Right renal pelvis (tissue), 4 donors: ENCODE measurements around the gene DPYD. TPM values are rescaled to one million over a fixed set of nuclear protein-coding genes. Genes with fewer than 3 reads are reported as not detected.
"Not testable (repeated sequence)": the region's sequence is repeated elsewhere in the genome, so short reads cannot be mapped to it uniquely, and the experiment has no call there.

Source experiments
- DNase-seq, 4 donors: peaks; one replicate each; pipeline ENCODE4 v3.0.0-alpha.2; 2013; ENCODE audit warnings: low read depth in 4 of 4, low spot score in 3 of 4, missing footprints in 1 of 4
- polyA plus RNA-seq, 4 donors: library from polyadenylated mRNA; unstranded; fragments of 120-200 nt; gene quantifications; one replicate each; pipeline ENCODE4 v1.2.1, GENCODE V29; 2013; ENCODE audit not compliant: insufficient read length in 4 of 4

DPYD gene
- polyA plus RNA-seq, 4 donors = 13.7 to 15.4 (median 14.8) TPM

- DNase-seq = no peak
Observed at GRCh38 chr1:97254731-97255463, 665.9 kb downstream of the DPYD start.

GRCh38 chr1:97252925-97253324, 667.9 kb downstream of the DPYD start:
- DNase-seq = no peak

- no peak for DNase-seq
Observed at GRCh38 chr1:97252076-97252475, 668.8 kb downstream of the DPYD start.

GRCh38 chr1:97247196-97247595, 673.6 kb downstream of the DPYD start:
- DNase-seq = no peak

GRCh38 chr1:97245682-97246081, 675.2 kb downstream of the DPYD start:
- no peak for DNase-seq

GRCh38 chr1:97245026-97245425, 675.8 kb downstream of the DPYD start:
- no peak for DNase-seq

- DNase-seq = no peak
Observed at GRCh38 chr1:97243973-97244560, 676.8 kb downstream of the DPYD start.

- DNase-seq = no peak
Observed at GRCh38 chr1:97238816-97239215, 682.0 kb downstream of the DPYD start.

- DNase-seq = not testable (repeated sequence)
Observed at GRCh38 chr1:97231354-97231753, 689.5 kb downstream of the DPYD start.

GRCh38 chr1:97212671-97213070, 708.2 kb downstream of the DPYD start:
- no peak for DNase-seq

GRCh38 chr1:97210307-97210706, 710.5 kb downstream of the DPYD start:
- no peak for DNase-seq

GRCh38 chr1:97209381-97209957, 711.4 kb downstream of the DPYD start:
- no peak for DNase-seq

GRCh38 chr1:97207868-97208267, 713.0 kb downstream of the DPYD start:
- DNase-seq = no peak

- DNase-seq = no peak
Observed at GRCh38 chr1:97204468-97204867, 716.4 kb downstream of the DPYD start.

- DNase-seq = no peak
Observed at GRCh38 chr1:97202481-97203380, 718.1 kb downstream of the DPYD start.

GRCh38 chr1:97201641-97202040, 719.2 kb downstream of the DPYD start:
- DNase-seq = no peak

GRCh38 chr1:97200595-97200994, 720.2 kb downstream of the DPYD start:
- no peak for DNase-seq

- DNase-seq = no peak
Observed at GRCh38 chr1:97196825-97197516, 723.9 kb downstream of the DPYD start.

GRCh38 chr1:97192872-97193572, 727.8 kb downstream of the DPYD start:
- DNase-seq = no peak

GRCh38 chr1:97190326-97190725, 730.5 kb downstream of the DPYD start:
- no peak for DNase-seq
